Suprapubic skin (tissue), 3 donors: ENCODE results near the gene NGLY1.

Experiments
- CTCF ChIP-seq, 2 donors: fragments of 200-600 bp in 1 of 2; fragments of 450-650 bp in 1 of 2; sonication (generic) in 1 of 2; IDR thresholded peaks; one replicate each; pipeline ENCODE4 v1.5.1; 2016 to 2019; ENCODE audit warnings: antibody characterized with exemption in 2 of 2, mild to moderate bottlenecking in 1 of 2, moderate library complexity in 1 of 2
- POLR2AphosphoS5 ChIP-seq, 3 donors: sonication (generic); formaldehyde crosslinking; IDR thresholded peaks; one replicate each; pipeline ENCODE4 v1.6.1; 2017; ENCODE audit warnings: antibody characterized with exemption in 3 of 3

DNA sequence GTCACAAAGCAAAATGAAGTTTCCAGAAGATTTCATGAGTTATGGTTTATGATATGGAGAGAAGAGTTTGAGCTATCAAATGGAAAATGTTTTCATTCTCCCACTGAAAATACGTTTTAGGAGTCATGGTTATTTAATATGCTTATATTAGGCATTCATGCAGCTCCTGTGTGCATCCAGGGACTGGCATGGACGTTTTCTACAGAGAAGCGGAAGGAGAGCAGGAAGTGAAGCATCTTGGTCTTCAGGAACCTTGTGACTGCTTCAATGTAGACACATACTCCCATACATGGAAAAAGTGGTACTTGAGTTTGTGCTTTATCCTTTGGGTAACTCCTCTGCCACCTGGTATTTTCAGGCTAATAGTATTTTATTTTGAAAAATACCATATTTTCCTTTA, 75.2 kb downstream of the NGLY1 start:
- TF ChIP-seq CTCF (IDR thresholded peaks at IDR 0.05) (no peak), POLR2AphosphoS5 (IDR thresholded peaks at IDR 0.05) (no peak)
